GM18498 (cell line): ENCODE measurements around the gene BNC2.

Experiments used
- ATAC-seq: cut with Tn5 transposase; IDR thresholded peaks from one replicate; pipeline ENCODE4 v1.9.1; 2021; ENCODE audit warnings: mild to moderate bottlenecking, moderate library complexity; ENCODE audit not compliant: unreplicated experiment

The BNC2 gene

DNA sequence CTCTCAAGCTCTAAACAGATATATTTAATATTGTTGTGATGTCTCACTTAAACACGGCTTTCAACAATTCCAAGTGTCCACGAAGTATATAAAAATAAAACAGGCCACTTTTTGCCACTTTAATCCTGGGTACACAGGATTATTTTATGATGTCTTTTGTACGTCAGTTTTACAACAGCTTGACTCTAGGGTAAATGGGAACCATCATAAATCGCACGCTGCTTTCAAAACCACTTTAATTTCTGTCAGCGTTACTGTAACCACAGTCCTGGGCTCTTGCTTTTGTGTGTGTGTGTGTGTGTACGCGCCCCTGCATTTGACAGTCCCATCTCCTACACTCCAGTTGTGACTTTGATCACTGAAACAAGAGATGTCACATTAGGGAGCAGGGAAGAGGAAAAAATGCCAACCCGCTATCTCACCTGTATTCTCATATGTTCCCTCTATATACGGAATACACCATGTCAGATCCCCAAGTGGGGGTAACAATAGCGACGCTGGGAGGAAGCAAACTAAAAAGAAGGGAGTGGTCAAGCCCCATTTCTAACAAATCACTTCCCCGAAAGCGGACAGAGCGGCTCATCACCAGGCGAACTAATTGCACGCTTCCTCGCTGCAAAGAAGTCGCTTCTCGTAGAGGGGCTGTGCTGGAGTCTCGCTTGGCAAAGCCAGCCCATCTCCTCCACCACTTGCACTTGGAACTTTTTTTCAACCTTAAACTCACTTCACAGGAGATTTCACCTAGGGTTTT is 1.2 kb downstream of the BNC2 start:
- ATAC-seq: no peak

DNA sequence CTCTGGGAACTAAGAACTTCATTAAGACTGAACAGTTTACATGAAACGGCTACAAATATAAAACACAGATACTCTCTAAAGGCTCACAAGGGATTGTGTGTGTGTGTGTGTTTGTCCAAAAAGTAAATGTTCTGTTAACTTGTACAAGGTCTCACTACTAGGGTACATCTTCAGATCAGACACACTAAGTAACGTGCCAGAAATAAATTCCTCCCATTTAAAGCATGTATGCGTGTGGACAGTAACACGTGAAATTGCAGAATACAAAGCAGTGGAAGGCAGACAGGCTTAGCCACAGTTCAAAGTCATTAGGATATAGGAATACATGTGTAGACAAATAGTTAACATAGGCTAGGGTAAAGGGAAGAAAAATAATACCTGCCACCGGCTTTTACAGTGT is 1.8 kb downstream of the BNC2 start:
- ATAC-seq: no peak

DNA sequence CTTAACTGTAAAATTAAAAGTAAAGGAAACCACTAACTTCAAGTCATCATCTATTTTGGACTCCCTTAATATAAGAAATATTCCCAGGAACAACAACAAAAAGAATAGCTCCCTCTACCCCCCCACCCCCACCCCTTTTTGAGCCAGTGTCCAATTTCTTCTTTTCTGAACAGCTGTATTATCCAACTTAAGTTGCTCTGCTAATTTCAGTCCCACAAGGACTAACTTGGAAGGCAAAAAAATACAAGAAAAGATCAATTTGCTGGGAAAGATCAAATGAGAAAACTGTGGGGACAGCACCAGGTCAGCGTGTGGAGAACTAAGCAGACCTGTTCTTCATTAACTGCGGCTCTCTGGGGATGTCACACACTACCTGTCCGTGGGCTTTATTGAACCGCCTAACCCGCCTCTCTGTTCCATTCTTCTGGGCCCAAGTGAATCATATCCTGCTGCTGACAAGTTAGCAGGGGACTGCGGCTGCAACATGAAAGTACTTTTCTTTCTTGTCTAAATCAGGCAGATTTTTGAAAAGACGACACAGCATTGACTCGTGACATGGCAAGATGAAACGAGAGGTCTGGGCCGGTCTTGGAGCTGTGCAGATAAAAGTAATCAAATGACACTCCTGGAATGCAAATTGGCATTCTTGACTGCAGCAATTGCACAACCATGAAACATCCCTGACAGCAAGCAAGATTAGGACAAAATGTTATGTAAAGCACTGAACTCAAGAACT is 2.7 kb downstream of the BNC2 start:
- no peak for ATAC-seq

DNA sequence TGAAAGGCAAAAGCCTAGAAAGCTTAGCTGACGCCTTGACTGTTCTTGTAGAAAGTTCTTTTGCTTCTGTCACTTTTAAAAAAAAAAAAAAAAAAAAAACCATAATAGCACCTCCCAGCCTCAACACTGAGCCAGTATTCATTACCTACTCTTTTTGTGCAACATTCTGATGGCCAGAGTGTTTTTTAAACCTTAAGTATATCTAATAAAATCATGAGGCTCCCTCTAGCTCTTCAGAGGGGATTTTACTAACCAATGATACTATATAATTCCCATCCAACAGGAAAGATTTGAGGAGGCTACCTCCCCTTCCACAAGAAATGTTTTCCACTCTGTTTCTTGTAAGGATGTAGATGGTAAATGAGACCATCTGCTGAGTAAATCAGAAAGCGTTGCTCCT is 3.9 kb downstream of the BNC2 start:
- ATAC-seq: no peak

DNA sequence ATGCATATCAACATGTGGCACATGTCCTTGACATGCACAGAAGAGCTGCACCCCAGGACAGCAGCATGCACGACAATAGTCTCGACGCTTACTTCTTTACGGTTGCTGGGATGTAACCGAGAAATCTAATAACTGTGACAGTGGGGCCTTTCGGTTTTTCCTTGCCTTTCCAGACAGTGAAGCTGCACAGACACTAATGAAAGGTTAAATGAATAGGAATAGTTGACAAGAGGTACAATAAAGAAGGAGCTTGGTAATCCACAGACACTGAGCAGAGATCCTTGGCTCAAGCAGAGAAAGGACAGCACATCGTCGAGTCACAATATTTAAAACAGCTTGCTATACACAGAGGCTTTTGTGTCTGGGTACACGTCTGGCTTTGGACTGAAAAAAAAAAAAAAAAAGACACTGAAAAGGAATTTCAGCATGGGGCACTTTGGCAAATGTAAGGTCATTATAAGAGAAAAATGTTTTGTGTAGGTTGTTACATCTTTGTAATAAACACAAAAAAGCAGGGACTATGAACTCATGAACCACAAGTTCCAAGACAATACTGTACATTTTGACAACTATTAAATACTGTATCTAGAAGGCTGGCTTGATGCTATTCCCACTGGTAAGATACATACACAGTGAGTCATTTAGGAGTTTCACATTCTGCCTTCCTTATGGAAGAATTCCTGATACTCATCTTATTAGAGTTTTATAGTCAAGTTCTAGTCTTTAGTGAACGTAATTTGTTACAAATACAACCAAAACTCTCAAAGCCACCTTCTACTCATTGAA is 5.6 kb downstream of the BNC2 start:
- ATAC-seq: no peak

DNA sequence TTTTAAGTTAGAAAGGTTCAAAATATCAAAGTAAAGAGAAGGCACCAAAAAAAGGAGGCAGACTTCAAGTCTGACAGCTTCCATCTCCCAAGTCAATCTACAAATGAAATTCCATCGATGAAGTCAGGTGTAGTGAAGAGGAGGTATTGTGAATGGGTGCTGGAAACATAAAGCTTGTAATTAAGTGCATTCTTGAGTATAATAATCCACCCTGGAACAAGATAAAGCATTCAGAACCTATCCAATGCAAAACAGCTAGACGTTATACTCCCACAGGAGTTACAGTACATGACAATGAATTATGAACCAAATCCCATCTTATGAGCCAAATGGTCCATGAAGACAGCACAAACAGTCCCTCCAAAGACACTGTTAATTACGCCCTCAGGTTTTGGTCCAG is 22.3 kb downstream of the BNC2 start:
- no peak for ATAC-seq

DNA sequence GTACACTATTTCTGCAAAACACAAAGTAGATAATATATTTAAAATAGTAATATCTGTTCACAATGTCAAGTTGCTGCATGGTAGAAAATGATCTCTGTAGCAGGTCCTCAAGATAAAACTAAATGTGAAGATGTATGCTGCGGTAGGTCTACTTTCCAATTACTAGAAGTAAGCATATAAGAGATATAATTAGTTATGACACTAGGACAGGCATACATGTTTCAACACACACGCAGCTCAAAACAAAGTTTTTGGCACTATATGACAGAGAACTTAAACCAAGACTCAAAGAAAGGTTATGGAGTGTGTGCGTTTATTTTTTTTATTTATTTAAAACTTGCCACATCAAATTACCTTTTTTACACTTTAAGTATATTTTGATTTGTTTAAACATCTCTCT is 23.5 kb downstream of the BNC2 start:
- no peak for ATAC-seq

DNA sequence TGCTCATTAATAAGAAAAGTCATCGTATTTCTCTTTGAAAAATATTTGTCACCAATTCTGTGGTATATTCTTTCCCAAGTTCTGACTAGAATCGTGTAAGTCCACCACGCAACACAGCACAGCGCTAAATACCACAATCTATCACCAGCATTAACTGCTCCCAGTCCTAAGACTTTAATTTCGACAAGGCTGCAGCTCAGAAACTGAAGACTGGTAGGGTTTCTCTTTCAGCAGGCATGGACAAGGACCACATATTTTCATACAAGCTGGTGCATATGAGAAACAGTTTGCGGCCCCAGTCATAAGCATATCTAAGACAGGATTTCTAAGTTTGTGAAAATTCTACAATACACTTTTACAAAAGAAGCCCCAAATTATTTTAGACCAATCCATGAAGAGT is 24.1 kb downstream of the BNC2 start:
- no peak for ATAC-seq

DNA sequence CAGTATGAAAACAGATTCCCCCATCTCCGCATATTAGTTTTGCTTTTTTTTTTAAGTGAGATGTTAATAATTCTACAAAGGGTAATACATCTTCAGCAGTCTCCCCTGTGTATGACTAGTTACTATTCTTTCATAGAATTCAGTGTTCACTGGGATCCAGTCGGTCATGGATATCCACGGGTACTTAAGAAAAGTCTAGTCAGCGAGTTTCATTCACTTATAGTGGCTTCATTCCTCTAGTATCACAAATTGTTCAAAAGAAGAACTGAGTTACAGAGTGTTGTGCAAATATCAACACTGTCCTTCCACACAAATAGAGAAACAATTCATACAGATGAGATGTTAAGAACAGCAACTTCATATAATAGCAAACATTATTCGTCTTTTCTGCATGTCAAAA is 35.7 kb downstream of the BNC2 start:
- no peak for ATAC-seq

DNA sequence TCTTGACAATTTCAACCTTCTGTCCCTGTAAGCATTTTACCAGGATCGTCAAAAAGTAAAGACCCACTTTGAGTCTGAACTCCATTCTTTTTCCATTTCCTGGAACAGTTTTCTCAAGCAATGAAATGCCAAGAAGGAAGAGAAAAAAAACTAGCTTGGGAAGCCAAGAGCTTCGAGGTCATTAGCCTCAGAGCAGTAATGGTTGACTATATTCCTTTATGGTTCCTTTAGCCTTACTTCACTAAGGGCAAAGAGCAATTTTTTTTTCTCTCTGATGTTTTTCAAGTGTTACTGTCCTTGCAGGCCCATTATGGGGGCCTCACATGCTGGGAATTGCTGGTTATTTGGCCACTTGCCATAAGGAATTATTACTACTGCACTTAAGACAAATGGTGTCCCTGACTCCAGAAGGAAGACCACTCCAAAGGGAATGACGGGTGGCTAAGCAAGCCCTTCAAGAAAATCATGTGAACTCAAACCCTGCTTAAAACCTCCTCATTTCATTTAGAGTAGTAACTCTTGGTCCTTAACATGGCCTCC is 37.1 kb downstream of the BNC2 start:
- no peak for ATAC-seq

DNA sequence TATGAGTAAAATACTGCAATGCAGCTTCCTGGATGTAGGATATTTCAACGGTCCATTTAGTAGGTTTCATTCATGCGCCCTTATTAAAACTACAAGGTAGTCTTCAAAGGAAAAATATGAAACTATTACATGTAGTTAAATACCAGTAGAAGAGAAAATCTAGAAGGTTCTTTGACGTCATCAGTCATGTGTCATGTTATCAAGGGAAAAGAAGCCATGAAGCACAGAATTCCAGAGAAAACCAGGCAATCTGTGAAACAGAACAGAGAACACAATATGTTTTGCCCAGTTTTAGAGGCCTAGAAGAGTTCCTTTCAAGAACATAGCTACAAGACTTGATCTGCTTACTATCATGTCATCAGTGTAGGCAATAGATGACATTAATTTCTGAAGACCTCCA is 38.4 kb downstream of the BNC2 start:
- no peak for ATAC-seq

DNA sequence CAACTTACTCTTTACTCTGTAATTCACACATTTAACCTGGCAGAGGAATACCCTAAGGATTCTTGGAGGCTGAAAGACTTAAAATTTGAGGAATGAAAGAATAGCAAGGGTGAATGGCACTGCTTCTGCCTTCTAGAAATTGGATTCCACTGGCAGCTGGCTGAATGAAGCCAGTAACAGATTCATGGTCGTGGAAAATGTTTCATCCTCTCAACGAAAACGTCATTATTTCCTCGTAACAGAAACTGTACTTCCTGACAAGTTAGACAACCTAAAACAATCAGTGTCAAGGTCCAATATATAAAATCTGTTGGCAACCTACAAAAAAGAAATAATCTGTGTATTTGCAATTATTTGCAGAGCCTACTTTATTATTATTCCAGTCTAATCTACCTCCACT is 39.7 kb downstream of the BNC2 start:
- ATAC-seq: no peak

DNA sequence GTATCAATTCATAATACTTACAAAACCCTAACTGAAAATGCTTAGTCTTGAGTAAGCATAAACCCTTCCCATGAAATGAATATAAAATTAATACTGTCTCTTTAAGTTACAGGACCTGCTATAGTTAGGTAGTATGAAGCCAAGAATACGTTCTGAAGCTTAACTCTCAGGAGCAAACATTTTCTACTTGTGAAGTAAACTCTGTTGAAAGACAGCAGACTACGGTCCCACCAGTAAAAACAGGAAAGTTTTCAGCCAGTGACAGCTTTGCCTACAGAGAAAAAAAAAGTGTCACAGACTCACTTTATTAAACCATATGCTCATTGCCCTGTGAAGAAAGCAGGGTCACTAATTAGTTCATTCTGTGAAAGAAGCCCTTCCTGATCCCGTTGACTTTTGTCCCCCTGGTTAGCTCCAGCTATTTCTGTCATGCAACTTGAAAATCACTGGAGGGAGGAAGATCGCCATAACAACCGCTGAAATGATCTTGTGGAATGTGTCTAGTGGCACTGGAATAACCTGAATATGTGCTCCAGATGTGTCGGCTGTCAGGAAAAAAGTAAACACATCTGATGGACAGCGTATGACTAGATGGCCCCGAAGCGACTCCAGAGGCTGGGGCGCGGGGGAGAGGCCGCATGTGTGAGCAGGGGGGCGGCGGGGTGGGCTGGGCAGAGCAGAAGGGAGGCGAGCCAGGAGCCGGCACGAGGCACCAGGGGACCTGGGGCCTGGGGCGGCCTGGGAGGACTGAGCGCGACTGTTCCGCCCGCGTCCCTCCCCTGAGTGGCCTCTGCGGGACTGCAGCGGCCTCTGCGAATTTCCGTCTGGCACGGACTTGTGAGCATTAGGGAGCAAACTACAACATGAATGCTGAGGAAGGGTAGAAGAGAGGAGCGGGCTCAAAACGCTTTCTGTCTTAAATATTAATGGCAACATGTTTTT is 41.9 kb downstream of the BNC2 start:
- no peak for ATAC-seq

DNA sequence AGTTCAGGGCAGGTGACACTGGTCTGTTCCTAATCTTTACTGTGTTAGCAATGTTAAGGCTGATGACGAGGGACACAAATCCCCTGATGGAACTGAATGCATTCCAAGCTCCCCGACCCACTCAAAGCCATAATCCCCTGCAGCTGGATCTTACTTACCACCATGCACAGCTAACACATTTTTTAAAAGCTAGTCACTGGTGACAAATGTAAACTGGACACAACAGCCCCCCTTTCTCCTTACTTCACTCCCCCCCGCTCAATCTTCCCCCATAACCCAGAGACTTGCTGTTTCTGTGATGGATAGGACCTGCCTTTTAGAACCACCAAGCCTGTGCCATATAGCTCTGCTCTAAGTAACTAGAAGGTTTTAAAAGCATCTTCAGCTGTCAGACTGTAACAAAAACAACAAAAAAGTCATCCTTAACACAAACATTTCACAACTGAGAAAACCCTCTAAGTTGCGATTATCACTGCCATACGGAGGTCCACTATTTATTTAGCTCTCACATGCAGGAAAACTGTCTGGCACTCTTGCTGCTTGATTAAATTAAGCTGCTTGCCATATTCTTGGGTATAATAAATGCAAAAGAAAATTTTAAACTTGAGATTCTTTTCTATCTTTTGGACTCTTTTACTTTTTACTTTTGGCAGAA is 44.4 kb downstream of the BNC2 start:
- ATAC-seq: no peak

DNA sequence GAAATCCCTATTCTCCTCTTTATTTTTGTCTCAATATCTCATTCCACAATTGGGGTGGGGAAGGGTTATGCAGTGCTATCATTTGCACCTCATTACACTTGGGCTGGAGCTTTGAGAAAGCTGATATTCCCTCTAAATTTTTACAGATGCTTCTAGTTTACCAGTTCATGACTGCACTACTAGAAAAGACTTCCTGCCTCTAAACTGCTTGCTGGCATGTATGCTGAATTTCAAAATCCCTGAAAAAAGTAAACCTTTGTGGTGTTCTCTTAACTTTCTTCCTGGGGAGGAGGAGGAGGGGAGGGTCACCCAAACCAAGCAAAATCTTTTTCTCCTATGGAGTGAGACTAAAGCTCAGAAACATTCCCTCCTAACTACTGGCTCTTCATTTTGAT is 45.1 kb downstream of the BNC2 start:
- no peak for ATAC-seq

DNA sequence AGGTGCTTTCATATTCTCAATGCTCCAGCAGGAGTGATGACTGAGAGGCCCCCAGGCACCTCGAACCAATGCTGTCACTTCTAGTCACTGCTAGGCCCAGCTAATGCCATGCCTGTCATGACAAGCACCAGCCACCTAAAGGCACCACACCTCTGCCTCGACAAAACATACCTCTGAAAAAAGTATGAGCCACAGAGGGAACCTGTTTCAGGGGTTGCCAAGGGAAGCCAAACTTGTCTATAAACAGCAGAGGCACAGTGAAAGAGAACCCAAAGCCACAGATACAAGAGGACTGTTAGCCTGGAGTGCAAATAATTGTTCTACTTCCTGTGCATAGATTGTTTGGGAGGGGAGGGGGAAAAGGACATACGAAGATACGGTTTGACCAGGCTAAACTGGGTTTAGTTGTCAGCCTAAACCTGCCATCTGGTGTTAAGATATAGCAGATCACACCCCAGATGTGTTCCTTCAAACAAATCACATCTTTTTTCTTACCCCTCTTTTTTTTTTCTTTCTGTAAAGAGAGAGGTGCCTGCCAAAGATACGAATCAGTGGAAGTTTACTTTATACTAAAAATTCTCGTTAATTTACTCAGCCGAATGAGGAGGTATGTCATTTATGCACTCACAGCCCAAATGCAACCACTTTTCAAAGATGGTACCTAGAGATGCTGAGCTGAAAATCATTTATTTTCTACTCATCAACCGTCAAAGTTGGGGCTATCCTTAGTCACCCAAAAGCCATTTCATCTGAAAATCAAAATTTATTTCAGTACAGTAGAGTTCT is 45.7 kb downstream of the BNC2 start:
- no peak for ATAC-seq

DNA sequence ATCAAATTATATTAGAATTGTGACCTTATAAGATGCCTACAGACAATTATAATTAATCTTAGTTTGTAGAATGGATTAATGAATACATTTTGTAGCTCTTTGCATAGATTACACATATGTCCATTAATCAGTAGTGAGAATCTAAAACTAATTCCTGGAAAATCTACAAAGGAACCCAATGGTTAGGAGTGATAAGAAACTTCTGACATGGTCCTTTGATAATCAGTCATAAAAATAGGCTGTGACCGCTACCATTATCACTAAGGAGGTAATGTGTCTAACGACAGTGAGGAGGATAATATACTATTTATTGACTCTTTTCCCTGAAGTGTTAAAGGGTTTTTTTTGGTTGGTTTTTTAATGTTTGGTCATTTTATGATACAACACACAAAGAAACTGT is 46.6 kb downstream of the BNC2 start:
- no peak for ATAC-seq

DNA sequence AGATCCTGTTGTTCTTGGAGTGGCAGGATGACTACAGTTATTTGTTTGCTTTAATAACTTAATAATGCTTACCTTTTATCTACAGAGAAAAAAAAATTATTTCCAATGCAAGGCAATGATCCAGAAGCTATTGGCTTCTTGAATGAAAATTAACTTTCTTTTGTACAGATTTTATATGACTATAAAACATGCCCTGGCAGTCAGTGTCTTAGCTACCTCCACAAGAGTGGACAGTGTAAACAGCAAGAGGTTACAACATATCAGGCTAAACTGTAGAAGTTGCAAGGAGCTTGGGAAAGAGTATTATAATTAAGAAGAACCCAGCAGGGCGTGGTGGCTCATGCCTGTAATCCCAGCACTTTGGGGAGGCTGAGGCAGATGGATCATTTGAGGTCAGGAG is 49.1 kb downstream of the BNC2 start:
- no peak for ATAC-seq

DNA sequence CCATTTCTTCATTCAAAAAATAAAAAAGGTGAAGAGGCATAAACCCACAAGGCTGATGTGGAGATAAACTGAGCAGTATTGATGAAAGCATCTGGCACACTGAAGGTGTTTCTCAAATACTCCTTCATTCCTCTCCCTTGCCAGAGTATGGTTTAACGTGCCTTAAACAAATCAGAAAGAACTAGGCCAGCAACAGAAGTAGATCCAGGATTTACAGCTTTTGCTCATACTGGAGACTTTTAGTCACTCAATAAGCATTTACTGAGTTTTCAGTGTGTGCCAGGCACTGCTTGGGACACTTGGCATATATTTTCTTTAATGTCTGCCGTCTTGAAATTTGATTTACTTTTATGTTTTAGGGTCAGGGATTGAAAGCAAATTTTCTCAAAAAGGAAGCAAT is 53.0 kb downstream of the BNC2 start:
- no peak for ATAC-seq
